Measurements from ENCODE around the gene ARHGAP8. TPM values are rescaled to one million over a fixed set of nuclear protein-coding genes. Genes with fewer than 3 reads are reported as not detected.

Gene ARHGAP8
- total and polyA plus RNA-seq, 10 of the 15 experiments (the other 5 are each of a cell fraction or from before 2014, with no cell fraction given): 0.33 TPM; not detected in 9

- no peak for ATAC-seq
- 62% methylated on average over 24 of the region's 24 CpGs for WGBS (ENCODE audit: insufficient coverage, insufficient replicate concordance, low lambda C conversion rate, missing lambda C conversion rate)
- H3K4me1 ChIP-seq (ENCODE audit: control insufficient read depth, insufficient read depth, low read length): no peaks in the 10 kb centered on the region
- SMC1A ChIA-PET (ENCODE audit: uncharacterized antibody, unreplicated experiment): no interaction called here
- intact Hi-C loops (cut with micrococcal nuclease; ENCODE audit: unreplicated experiment) (loop anchor here (5.0 to 10.0 kb wide), 2 partner anchors 133 to 260 kb away; no protein-coding TSS in a partner anchor), in situ Hi-C loops (cut with MboI) (loop anchor here (5.0 kb wide), 1 partner anchor 275 kb away; no protein-coding TSS in a partner anchor)
- POLR2A ChIA-PET: no interaction called here
- no peaks in the 10 kb centered on the region; a peak in 1 of 4 replicates for H3K27me3 ChIP-seq (replicated peaks in 1 of 2; ENCODE audit: control insufficient read depth in 2 of 2, insufficient read depth in 2 of 2, low read length in 1 of 2)
- no peaks in the 10 kb centered on the region for H3K36me3 ChIP-seq (ENCODE audit: control insufficient read depth in 2 of 2, insufficient read depth in 2 of 2, low read length in 1 of 2)
- no peak overlapping the region for H3K27ac ChIP-seq (ENCODE audit: control insufficient read depth, insufficient read depth)
- no peaks in the 10 kb centered on the region for H4K20me1 ChIP-seq (ENCODE audit: control insufficient read depth, insufficient read depth)
- no peak overlapping the region for H3K4me3 ChIP-seq
- H2AFZ ChIP-seq (ENCODE audit: control insufficient read depth, low read depth, low read length): no peak overlapping the region
- RAD21 ChIA-PET (ENCODE audit: unreplicated experiment): interaction anchor here (1.0 to 1.4 kb wide), 2 partner anchors 131 to 273 kb away, joined by 3 to 5 read pairs; no protein-coding TSS in a partner anchor
- FAIRE-seq: no peak
- H3K9me3 ChIP-seq (replicated peaks; ENCODE audit: control insufficient read depth, insufficient read depth, low read length): no peaks in the 10 kb centered on the region
- H3K79me2 ChIP-seq (ENCODE audit: control insufficient read depth, insufficient read depth, low read length): no peaks in the 10 kb centered on the region
- BruUV-seq (replicated peaks): no TSS peak
- CTCF ChIA-PET: interaction anchor here (0.5 to 2.0 kb wide), 2 partner anchors 273 to 274 kb away, joined by 3 to 15 read pairs; no protein-coding TSS in a partner anchor
- H3K9ac ChIP-seq (ENCODE audit: control insufficient read depth, insufficient read depth, low read length): no peak overlapping the region
- H3K4me2 ChIP-seq (ENCODE audit: control insufficient read depth, insufficient read depth): no peak overlapping the region
- DNase-seq (ENCODE audit: low read depth, low spot score): no peak
- TF ChIP-seq HSF1 (IDR thresholded peaks at IDR 0.05; ENCODE audit: low read depth, low read length) (no peak), USF1 (IDR thresholded peaks at IDR 0.05; ENCODE audit: borderline replicate concordance, extremely low read length, insufficient read depth, low read depth, low read length) (no peak), HCFC1 (IDR thresholded peaks at IDR 0.05; ENCODE audit: low read length) (no peak), EGR1 (IDR thresholded peaks at IDR 0.05; ENCODE audit: borderline replicate concordance in 1 of 2, low read depth in 2 of 2, low read length in 2 of 2) (no peak), BACH1 (IDR thresholded peaks at IDR 0.05; ENCODE audit: borderline replicate concordance) (no peak), PML (IDR thresholded peaks at IDR 0.05; ENCODE audit: low read length) (no peak), JUND (IDR thresholded peaks at IDR 0.05; ENCODE audit: low read depth, low read length) (no peak), ZNF24 (IDR thresholded peaks at IDR 0.05) (no peak), KAT2A (conservative IDR thresholded peaks at IDR 0.05; ENCODE audit: control insufficient read depth, low read depth, low read length) (no peak), YY1 (IDR thresholded peaks at IDR 0.05; ENCODE audit: low read depth, low read length) (no peak), PKNOX1 (IDR thresholded peaks at IDR 0.05) (no peak), PBX3 (IDR thresholded peaks at IDR 0.05; ENCODE audit: insufficient replicate concordance, low read depth, low read length) (no peak), BCL11A (IDR thresholded peaks at IDR 0.05; ENCODE audit: low read depth, low read length) (no peak), E2F8 (IDR thresholded peaks at IDR 0.05; ENCODE audit: low read depth, partially characterized antibody) (no peak)
Observed at GRCh38 chr22:44821741-44822475, 69.5 kb downstream of the ARHGAP8 start.

All from GM12878 (cell line).